Raji (cell line): ENCODE measurements around the gene OVCH1.

Experiments
- POLR2A ChIP-seq: IDR thresholded peaks from 2 replicates; pipeline ENCODE4 v1.6.1; 2011; ENCODE audit warnings: low read depth, low read length, control low read depth; ENCODE audit not compliant: insufficient read depth

The OVCH1 gene

DNA sequence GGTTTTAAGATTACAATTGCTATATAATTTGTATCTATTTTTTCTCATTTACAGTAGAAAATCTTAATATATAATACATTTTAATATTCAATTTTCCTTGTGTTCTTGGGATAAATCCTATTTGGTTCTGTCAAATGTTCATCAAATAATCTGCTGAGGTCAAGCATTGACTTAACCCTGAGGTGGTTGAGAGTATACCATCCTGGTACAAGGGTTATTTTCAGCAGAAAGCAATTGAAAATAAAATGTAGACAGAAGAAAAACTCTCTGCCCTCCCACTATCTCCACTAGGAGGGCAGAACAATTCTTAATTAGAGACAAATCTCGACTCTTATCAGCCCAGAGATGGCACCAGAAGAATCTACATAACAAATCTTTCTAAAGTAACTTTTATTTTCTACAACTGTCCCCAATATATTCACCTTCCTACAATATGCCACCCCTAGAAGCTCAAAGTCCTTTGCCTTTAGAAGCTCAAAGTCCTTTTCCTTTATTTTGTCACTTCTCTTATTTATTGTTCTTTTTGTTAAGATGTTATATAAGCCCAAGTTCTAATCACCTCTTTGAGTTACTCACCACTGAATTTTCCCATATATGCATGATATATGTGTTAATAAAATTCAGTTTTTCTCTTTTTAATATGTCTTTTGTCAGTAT is 58.6 kb downstream of the OVCH1 start:
- no peak for TF ChIP-seq POLR2A

DNA sequence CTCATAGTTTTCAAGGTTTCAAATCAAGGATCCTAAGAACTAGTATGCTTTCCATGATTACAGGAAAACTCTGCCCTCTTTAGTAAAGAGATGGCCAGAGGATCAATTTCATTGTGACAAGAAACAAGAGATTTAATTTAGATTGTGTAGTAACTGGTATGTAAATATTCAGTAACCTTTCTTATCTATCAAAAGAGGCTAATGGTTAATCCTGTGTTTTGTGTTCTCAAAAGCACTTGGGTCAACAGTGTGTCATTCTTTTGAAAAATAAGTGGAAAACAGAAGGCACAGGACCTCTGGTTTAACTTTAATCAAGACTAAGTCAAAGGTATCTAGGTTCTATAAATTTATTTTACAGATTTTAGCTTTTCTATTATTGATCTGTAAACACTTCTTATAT is 59.9 kb downstream of the OVCH1 start:
- TF ChIP-seq POLR2A = no peak

DNA sequence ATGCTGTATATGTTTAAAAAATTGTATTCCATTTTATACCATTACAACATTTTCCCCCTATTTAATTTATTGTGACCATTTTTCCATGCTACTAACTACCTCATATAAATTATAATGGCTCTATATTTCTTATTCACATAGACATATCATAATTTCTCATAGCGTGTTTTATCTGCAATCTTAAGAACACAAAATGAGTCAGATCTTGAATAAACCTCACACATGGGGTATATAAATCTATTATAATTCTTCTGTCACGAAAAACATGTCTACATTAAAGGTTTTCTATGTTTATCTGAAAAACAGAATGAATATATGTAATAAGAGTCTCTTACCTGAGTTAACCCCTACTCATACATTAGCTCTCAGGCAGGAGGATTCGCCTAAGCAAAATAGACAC is 66.0 kb downstream of the OVCH1 start:
- TF ChIP-seq POLR2A = no peak

DNA sequence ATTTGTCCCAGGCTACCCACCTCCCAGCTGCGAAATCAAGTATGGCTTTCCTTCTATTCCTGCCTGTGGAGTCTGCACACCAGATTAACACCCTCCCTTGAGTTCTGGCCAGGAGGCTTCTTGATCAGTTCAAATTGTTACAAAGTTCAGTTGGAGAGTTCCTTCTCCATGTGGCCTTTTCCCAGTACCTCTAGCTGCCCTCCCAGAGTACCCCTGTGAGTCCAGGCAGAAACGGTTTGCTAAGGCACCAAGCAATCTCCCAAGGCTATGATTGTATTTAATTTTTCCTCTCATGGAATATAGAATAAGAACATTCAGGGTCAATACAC is 66.8 kb downstream of the OVCH1 start:
- no peak for TF ChIP-seq POLR2A

DNA sequence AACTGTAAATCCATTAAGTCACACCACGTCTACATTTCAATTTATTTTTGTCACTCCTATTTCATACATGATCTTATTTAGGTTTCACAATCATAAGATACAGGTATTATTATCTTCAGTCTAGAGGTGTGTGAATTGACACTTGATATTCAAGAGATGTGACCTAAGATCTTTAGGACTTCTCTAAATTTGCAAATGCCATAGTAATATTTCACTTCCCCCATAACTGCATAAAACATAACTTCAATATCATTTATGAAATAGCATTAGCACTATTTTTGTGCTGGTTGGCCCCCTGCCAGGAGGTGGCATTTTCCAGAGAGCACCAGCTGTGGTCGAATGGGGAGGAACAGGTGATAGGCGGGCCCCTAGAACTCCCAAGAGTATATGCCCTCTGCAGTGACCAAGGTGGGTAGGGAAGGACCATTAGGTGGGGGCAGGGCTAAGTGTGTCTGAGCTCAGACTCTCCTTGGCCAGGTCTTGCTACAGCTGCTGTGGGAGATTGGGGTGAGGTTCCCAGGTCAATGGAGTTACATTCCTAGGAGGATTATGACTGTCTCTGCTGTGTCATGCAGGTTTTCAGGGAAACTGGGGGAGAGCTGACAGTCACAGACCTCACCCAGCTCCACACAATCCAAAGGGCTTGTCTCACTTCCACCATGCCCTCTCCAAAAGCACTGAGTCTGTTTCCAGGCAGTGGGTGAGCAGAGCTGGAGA is 67.3 kb downstream of the OVCH1 start:
- no peak for TF ChIP-seq POLR2A

DNA sequence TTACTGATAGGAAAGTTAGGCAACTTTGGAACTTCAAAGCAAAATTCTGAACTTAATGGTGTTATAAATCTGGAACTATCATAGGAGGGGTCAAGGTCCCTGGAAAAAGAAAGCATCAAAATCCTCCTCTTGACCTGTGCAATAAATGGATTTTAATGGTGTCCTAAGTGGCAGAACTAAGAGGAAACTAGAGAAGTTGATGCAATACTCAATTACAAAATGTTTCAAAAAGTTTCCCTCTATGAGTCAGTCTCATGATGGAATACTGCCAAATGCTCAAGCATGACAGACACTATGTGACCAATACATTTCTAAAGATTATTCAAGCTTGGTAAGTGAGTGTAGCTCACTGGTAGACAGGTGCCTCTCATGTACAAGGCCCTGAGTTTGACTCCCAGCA is 68.9 kb downstream of the OVCH1 start:
- no peak for TF ChIP-seq POLR2A

DNA sequence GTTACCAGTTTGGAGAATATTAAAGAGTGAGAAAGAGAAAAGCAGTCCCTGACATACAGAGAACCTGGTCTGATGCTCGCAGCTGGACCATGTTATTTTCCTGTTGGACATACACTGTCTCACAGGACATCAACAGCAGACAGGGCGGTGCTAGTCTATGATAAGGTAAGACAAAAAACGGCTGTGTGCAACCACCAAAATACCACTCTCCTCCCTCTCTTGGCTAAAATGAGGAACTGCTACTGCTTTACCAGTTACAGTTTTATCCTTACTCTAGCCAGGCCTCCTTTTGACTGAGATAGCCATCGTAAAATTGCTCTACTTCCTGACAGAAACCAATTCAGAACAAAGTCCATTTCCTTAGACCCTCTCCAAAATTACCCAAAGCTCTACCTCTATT is 69.5 kb downstream of the OVCH1 start:
- no peak for TF ChIP-seq POLR2A

DNA sequence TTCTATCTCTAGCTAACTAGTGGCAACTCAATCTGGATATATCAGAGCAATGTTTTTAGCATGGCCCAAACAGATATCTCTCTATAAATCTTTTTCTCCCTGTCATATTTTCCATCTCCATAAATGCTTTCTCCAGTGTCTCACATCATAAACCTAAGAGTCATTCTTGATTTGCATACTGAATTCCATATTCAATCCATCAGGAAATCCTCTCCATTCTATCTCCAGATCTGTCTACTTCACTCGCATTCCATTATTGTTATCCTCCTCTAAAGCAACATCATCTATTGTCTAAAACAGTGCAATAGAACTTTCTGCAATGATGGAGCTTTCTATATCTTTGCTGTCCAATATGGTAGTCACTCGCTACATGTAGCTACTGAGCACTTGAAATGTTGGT is 71.0 kb downstream of the OVCH1 start:
- TF ChIP-seq POLR2A = no peak

DNA sequence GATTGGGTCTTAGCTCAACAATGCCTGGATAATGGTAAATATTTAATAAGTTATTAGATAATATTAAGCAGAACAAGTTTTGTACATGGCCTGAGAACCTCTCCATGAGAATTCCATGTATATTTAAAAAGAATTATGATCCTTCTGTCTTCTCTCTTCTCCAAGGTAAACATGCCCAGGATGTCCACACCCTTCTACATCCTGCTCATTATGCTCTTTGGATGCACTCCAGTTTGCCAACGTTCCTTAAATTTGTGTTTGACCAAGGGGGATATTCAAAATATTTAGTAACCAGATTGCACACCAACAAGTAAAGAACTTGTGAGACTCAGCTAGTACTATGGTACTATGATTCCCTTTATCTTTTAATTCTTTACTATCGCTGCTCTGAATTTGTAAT is 71.8 kb downstream of the OVCH1 start:
- no peak for TF ChIP-seq POLR2A

DNA sequence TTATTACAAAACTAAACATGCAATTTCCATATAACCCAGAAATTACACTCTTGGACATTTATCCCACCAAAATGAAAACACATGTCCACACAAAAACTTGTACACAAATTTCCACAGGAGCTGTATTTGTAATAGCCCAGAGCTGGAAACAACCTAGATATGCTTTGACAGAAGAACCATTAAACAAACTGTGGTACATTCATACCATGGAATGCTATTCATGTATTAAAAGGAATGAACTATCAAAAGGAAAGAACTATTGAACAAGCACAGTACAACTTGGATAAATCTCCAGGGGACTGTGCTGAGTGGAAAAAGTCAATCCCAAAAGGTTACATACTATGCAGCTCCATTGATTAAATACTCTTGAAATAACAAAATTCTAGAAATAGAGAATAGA is 80.7 kb downstream of the OVCH1 start:
- no peak for TF ChIP-seq POLR2A

DNA sequence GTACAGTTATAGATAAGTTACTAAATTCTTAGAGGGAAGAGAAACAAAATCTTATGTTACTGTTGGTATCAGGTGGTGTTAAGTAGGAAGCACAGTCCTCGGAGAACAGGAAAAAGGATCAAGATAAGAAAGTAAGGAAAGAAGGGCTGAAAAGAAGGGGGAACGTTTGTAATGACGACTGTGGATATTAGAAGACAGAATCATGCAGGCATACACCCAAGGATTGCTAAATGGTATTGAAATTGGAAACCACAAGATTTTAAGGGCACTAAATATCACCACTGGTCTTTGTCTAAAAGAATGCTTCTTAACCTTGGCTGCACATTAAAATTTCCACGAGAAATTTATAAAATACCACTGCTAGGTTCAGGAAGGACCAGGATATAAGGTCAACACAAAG is 82.4 kb downstream of the OVCH1 start:
- no peak for TF ChIP-seq POLR2A

DNA sequence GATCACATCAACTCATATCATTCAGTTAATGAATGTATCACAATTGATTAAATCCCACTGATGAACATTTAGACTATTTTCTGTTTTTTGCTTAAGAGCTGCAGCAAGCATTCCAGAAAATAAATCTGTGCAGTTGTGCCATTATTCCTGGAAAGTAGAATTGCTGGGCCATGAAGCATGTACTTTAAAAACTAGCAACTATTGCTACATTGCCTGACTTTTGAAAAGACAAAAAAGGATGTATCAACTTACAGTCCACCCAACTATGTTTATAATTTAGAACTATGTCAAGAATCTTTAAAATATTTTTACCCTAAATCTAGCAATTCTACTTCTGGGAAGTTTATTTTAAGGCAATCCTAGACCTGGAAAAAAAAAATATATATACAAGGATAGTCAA is 83.1 kb downstream of the OVCH1 start:
- no peak for TF ChIP-seq POLR2A

DNA sequence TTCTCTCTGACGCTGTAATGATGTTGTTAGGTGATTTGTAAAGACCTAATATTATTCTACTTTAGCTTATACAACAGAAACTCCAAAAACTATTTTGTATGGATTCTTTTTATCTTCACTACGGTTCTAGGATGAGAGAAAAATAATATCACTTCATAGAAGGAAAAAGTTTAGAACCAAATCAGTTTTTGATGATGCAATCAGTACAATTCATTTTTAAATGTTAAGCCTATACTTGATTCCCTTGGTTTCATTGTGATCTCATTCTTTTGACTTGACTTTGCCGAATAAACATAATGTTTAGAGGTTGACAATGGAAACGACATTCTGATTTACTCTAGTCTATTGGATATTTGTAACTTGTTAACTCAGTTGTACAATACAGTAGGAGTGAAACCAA is 91.9 kb downstream of the OVCH1 start:
- TF ChIP-seq POLR2A = no peak

DNA sequence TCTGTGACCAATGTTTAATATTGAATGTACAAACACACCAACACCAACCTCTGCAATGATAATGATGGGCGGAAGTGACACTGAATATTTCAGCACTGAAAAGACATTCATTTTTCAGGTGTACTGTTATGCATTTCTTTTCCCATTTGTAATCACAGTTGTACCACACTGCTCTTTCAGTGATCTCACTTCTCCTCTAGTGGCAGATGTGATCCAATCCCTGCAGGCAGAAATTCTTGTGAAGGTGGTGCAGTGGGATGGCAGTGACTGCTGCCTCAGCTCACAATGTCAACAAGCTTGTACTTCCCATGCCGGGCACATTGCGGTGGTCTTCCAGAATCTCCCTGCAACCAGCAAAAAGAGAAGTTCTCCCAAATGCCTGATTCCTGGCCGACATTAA is 93.5 kb downstream of the OVCH1 start:
- TF ChIP-seq POLR2A = no peak

DNA sequence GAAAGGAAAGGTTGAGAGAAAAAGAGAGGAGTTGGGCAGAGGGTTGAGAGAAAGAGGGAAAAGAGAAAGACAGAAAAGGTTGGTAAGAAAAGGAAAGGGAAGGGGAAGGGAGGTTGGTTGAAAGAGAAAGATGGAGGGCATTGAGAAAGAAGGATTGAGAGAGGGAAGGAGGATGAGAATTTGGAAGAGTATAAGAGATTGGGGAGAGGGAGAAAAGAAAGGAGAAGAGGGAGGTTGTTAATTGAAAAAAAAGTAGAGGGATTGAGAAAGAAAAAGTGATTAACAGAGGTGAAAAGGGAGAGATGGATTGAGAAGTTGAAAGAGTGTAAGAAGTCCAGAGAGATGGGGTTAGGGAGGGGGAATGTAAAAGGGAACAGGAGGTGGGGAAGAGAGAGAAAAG is 95.0 kb downstream of the OVCH1 start:
- no peak for TF ChIP-seq POLR2A

DNA sequence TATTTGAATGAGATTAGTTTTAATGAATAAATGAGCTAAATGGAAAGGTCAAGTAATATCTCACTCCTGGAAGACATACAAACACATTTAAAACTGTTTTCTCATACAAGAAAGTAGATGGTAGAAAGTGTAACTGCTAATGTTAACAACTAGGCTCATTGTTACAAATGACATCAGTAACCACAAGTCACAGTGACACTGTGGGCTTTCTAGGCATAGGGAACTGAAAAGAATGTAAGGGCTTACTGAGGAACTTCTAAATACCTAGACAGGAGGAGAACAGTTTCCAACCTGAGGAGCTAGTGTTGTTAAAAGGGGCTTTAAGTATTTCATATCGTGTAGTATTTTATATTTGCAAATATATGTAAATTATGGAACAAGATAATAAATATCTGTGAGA is 99.0 kb downstream of the OVCH1 start:
- no peak for TF ChIP-seq POLR2A

DNA sequence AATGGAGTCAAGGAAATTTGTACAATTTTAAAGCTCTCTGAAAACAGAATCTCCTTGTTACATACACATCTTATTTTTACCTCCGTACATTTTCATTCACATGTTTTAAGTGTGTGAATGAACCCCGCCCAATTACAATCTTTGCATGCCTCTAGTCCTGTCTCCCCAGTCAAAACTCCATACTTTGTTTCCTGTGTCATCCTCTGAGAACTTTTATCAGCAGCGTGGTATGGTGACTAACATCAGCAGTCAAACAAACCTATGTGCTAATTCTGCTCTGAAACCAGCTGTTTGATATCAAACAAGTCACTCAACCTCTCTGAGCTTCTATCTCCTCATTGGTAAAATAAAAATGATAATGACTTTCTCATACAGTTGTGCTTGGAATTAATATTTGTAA is 100.7 kb downstream of the OVCH1 start:
- TF ChIP-seq POLR2A = no peak
